Neural progenitor cell (in vitro differentiated cells): ENCODE data around the gene FAM227A. TPM values are rescaled to one million over a fixed set of nuclear protein-coding genes. Genes with fewer than 3 reads are reported as not detected.
"Not testable (repeated sequence)": the region's sequence is repeated elsewhere in the genome, so short reads cannot be mapped to it uniquely, and the experiment has no call there.

Source experiments
- DNase-seq: peaks from one replicate; pipeline ENCODE4 v3.0.0-alpha.2; 2016; ENCODE audit warnings: low spot score
- H2AFZ ChIP-seq: fragments of 200-600 bp; sonication (generic); replicated peaks from 2 replicates; pipeline ENCODE4 v1.6.1; 2016; ENCODE audit warnings: antibody characterized with exemption
- H3F3A ChIP-seq: fragments of 200-600 bp; sonication (generic); 2 replicates; pipeline ENCODE4 v1.6.1; 2016; ENCODE audit warnings: antibody characterized with exemption, low read depth
- H3K27ac ChIP-seq: fragments of 200-600 bp; sonication (generic); 2 replicates; pipeline ENCODE4 v1.5.1; 2016; ENCODE audit warnings: mild to moderate bottlenecking
- H3K27me3 ChIP-seq: fragments of 200-600 bp; sonication (generic); 2 replicates; pipeline ENCODE4 v1.6.1; 2016; ENCODE audit warnings: mild to moderate bottlenecking, moderate library complexity
- H3K36me3 ChIP-seq: fragments of 200-600 bp; sonication (generic); 2 replicates; pipeline ENCODE4 v1.5.1; 2016
- H3K4me1 ChIP-seq: fragments of 200-600 bp; sonication (generic); 2 replicates; pipeline ENCODE4 v1.6.1; 2016; ENCODE audit warnings: mixed run types
- H3K4me2 ChIP-seq: fragments of 200-600 bp; sonication (generic); 2 replicates; pipeline ENCODE4 v1.6.1; 2016
- H3K4me3 ChIP-seq: fragments of 200-600 bp; sonication (generic); 2 replicates; pipeline ENCODE4 v1.5.1; 2016
- H3K79me2 ChIP-seq: fragments of 200-600 bp; sonication (generic); 2 replicates; pipeline ENCODE4 v1.6.1; 2016; ENCODE audit warnings: low read depth
- H3K9ac ChIP-seq: fragments of 200-600 bp; sonication (generic); 2 replicates; pipeline ENCODE4 v1.6.1; 2016
- H3K9me3 ChIP-seq: fragments of 200-600 bp; sonication (generic); 2 replicates; pipeline ENCODE4 v1.5.1; 2016; ENCODE audit warnings: low read depth
- H4K20me1 ChIP-seq: fragments of 200-600 bp; sonication (generic); 2 replicates; pipeline ENCODE4 v1.6.1; 2016; ENCODE audit warnings: low read depth
- H3K27ac Mint-ChIP-seq: 3 replicates; pipeline ENCODE4 v1.8.0; 2021; ENCODE audit warnings: mixed read lengths
- H3K27me3 Mint-ChIP-seq: 2 replicates; pipeline ENCODE4 v1.8.0; 2022; ENCODE audit warnings: low read depth, mild to moderate bottlenecking, inconsistent platforms, moderate library complexity, mixed read lengths; ENCODE audit not compliant: insufficient read depth
- H3K36me3 Mint-ChIP-seq: 3 replicates; pipeline ENCODE4 v1.8.0; 2021; ENCODE audit warnings: mixed read lengths
- H3K4me1 Mint-ChIP-seq: 3 replicates; pipeline ENCODE4 v1.8.0; 2021; ENCODE audit warnings: mixed read lengths
- H3K4me3 Mint-ChIP-seq: 3 replicates; pipeline ENCODE4 v1.8.0; 2021; ENCODE audit warnings: mild to moderate bottlenecking, moderate library complexity, mixed read lengths
- H3K9me3 Mint-ChIP-seq: 3 replicates; pipeline ENCODE4 v1.8.0; 2020; ENCODE audit warnings: mixed read lengths
- EZH2 ChIP-seq: fragments of 200-600 bp; sonication (generic); IDR thresholded peaks from 2 replicates; pipeline ENCODE4 v1.6.1; 2017; ENCODE audit warnings: antibody characterized with exemption, mild to moderate bottlenecking, moderate library complexity
- EZH2phosphoT487 ChIP-seq: fragments of 200-600 bp; sonication (generic); IDR thresholded peaks from 2 replicates; pipeline ENCODE4 v1.6.1; 2017; ENCODE audit warnings: antibody characterized with exemption
- total RNA-seq: library from RNA; depleted of rRNA; stranded (reverse); fragments of >200 nt; gene quantifications from 2 replicates; pipeline ENCODE4 v1.2.3, GENCODE V29; 2015; ENCODE audit warnings: low replicate concordance
- TF ChIP-seq, protein P1 (sequence below): fragments of 200-600 bp; sonication (generic); IDR thresholded peaks from 2 replicates; pipeline ENCODE4 v1.5.1; 2017; ENCODE audit warnings: antibody characterized with exemption, mild to moderate bottlenecking

The FAM227A gene
- total RNA-seq, 1 donor from 2014 or later: 32.7 TPM

- H3K27me3 Mint-ChIP-seq: no peaks in the 10 kb centered on the region
- peaks cover 23% of the 10 kb centered on the region for H3K79me2 ChIP-seq
- H3K9me3 Mint-ChIP-seq: no peaks in the 10 kb centered on the region
- no peak overlapping the region for H3K27ac ChIP-seq
- H3K4me3 ChIP-seq: no peak overlapping the region
- H3K9ac ChIP-seq: no peak overlapping the region
- no peak for DNase-seq
- H3K4me1 ChIP-seq: peaks cover 3% of the 10 kb centered on the region
- no peak overlapping the region for H2AFZ ChIP-seq
- no peaks in the 10 kb centered on the region for H3K9me3 ChIP-seq
- TF ChIP-seq EZH2phosphoT487 (no peak), EZH2 (no peak)
- TF ChIP-seq, protein P1, sequence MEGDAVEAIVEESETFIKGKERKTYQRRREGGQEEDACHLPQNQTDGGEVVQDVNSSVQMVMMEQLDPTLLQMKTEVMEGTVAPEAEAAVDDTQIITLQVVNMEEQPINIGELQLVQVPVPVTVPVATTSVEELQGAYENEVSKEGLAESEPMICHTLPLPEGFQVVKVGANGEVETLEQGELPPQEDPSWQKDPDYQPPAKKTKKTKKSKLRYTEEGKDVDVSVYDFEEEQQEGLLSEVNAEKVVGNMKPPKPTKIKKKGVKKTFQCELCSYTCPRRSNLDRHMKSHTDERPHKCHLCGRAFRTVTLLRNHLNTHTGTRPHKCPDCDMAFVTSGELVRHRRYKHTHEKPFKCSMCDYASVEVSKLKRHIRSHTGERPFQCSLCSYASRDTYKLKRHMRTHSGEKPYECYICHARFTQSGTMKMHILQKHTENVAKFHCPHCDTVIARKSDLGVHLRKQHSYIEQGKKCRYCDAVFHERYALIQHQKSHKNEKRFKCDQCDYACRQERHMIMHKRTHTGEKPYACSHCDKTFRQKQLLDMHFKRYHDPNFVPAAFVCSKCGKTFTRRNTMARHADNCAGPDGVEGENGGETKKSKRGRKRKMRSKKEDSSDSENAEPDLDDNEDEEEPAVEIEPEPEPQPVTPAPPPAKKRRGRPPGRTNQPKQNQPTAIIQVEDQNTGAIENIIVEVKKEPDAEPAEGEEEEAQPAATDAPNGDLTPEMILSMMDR: no peak
- H3K36me3 ChIP-seq: no peaks in the 10 kb centered on the region
- H4K20me1 ChIP-seq: peaks cover 7% of the 10 kb centered on the region
- peaks cover 24% of the 10 kb centered on the region for H3K36me3 Mint-ChIP-seq
- peaks cover 14% of the 10 kb centered on the region for H3K4me1 Mint-ChIP-seq
- H3F3A ChIP-seq: no peaks in the 10 kb centered on the region
- no peak overlapping the region for H3K27ac Mint-ChIP-seq
- H3K27me3 ChIP-seq: no peaks in the 10 kb centered on the region
- no peak overlapping the region for H3K4me2 ChIP-seq
- no peak overlapping the region for H3K4me3 Mint-ChIP-seq
These were observed 3.3 kb downstream of the FAM227A start for GRCh38 chr22:38652859-38653258.

GRCh38 chr22:38649841-38650522, 6.2 kb downstream of the FAM227A start:
- no peaks in the 10 kb centered on the region for H3K36me3 ChIP-seq
- Mint-ChIP-seq H3K27ac (no peak overlapping the region), H3K4me1 (peaks cover 3% of the 10 kb centered on the region), H3K9me3 (no peaks in the 10 kb centered on the region), H3K27me3 (no peaks in the 10 kb centered on the region), H3K36me3 (peaks cover 33% of the 10 kb centered on the region), H3K4me3 (no peak overlapping the region)
- no peak overlapping the region for H3K27ac ChIP-seq
- no peaks in the 10 kb centered on the region for H3K9me3 ChIP-seq
- no peaks in the 10 kb centered on the region for H3F3A ChIP-seq
- no peak overlapping the region for H2AFZ ChIP-seq
- no peaks in the 10 kb centered on the region for H4K20me1 ChIP-seq
- H3K4me3 ChIP-seq: no peak overlapping the region
- H3K9ac ChIP-seq: no peak overlapping the region
- H3K79me2 ChIP-seq: peaks cover 1% of the 10 kb centered on the region
- TF ChIP-seq, protein P1: no peak
- no peaks in the 10 kb centered on the region for H3K27me3 ChIP-seq
- H3K4me1 ChIP-seq: no peaks in the 10 kb centered on the region
- DNase-seq: no peak
- no peak overlapping the region for H3K4me2 ChIP-seq

- Histone ChIP-seq H3K27ac (no peak overlapping the region), H3K4me1 (no peaks in the 10 kb centered on the region), H3K27me3 (no peaks in the 10 kb centered on the region), H3K79me2 (no peaks in the 10 kb centered on the region), H3K9ac (no peak overlapping the region), H3K4me2 (no peak overlapping the region), H2AFZ (no peak overlapping the region), H3K36me3 (no peaks in the 10 kb centered on the region), H3K9me3 (no peaks in the 10 kb centered on the region), H4K20me1 (no peaks in the 10 kb centered on the region), H3F3A (no peaks in the 10 kb centered on the region), H3K4me3 (no peak overlapping the region)
- DNase-seq: no peak
- Mint-ChIP-seq H3K36me3 (peaks cover 37% of the 10 kb centered on the region), H3K9me3 (no peaks in the 10 kb centered on the region), H3K27ac (no peak overlapping the region), H3K4me3 (no peak overlapping the region), H3K27me3 (no peaks in the 10 kb centered on the region), H3K4me1 (no peaks in the 10 kb centered on the region)
- TF ChIP-seq, protein P1: no peak
- no peak for TF ChIP-seq EZH2
- no peak for TF ChIP-seq EZH2phosphoT487
These were observed 10.8 kb downstream of the FAM227A start for GRCh38 chr22:38645430-38645829.

DNA sequence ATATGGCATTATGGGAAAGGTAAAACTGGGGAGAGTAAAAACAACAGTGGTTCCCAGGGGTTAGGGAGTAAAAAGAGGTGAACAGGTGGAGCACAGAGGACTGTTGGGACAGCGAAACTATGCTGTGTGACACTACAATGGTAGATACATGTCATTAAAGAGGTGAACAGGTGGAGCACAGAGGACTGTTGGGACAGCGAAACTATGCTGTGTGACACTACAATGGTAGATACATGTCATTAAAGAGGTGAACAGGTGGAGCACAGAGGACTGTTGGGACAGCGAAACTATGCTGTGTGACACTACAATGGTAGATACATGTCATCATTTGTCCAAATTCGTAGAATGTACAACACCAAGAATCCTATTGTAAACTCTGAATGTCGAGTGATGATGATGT, 11.9 kb downstream of the FAM227A start:
- H3F3A ChIP-seq, H3K9ac ChIP-seq, H3K9me3 ChIP-seq, H3K27ac ChIP-seq, DNase-seq, H2AFZ ChIP-seq, H3K36me3 ChIP-seq, H3K27ac Mint-ChIP-seq, H3K27me3 ChIP-seq, H3K4me2 ChIP-seq, H3K9me3 Mint-ChIP-seq, H3K4me1 Mint-ChIP-seq, H3K79me2 ChIP-seq, H3K27me3 Mint-ChIP-seq, H3K4me3 Mint-ChIP-seq, H4K20me1 ChIP-seq, H3K4me1 ChIP-seq, H3K4me3 ChIP-seq: not testable (repeated sequence)
- peaks cover 38% of the 10 kb centered on the region for H3K36me3 Mint-ChIP-seq
